ENCODE data around the gene CD96. TPM values are rescaled to one million over a fixed set of nuclear protein-coding genes. Genes with fewer than 3 reads are reported as not detected.

The CD96 gene
- total RNA-seq, 1 experiment from 2014 or later: not detected

DNA sequence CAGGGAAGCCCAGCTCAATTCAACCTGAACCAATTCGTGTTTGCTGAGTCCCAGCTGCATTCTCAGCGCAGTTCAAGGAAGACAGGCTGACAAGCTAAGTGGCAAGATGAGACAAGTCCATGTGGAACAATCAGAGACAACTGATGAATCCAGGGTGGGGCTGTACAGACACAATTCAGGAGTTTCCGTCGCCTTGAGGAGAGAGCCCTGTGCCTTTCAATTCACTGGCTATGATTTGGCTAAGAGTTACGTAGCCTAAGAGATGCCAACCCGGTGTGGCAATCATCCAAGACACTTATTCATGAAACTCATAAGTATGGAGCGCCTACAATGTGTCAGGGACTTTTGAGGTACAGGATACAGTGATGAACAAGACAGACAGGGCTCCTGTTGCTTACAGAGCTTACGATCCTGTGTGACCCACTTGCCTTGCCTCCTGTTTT, 68.6 kb downstream of the CD96 start:
- no peak overlapping the region for H3K27ac Mint-ChIP-seq (ENCODE audit: unreplicated experiment)
- CTCF ChIA-PET: no interaction called here
- BruUV-seq (replicated peaks): no TSS peak
- no peaks in the 10 kb centered on the region for H3K36me3 Mint-ChIP-seq (ENCODE audit: insufficient read depth, unreplicated experiment)
- no peaks in the 10 kb centered on the region for H3K4me1 Mint-ChIP-seq (ENCODE audit: low read depth, unreplicated experiment)
- intact Hi-C loops (cut with micrococcal nuclease; ENCODE audit: unreplicated experiment): no loop called here
- TF ChIP-seq, protein P1, sequence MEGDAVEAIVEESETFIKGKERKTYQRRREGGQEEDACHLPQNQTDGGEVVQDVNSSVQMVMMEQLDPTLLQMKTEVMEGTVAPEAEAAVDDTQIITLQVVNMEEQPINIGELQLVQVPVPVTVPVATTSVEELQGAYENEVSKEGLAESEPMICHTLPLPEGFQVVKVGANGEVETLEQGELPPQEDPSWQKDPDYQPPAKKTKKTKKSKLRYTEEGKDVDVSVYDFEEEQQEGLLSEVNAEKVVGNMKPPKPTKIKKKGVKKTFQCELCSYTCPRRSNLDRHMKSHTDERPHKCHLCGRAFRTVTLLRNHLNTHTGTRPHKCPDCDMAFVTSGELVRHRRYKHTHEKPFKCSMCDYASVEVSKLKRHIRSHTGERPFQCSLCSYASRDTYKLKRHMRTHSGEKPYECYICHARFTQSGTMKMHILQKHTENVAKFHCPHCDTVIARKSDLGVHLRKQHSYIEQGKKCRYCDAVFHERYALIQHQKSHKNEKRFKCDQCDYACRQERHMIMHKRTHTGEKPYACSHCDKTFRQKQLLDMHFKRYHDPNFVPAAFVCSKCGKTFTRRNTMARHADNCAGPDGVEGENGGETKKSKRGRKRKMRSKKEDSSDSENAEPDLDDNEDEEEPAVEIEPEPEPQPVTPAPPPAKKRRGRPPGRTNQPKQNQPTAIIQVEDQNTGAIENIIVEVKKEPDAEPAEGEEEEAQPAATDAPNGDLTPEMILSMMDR (IDR thresholded peaks at IDR 0.05; ENCODE audit: unreplicated experiment): no peak
- no peaks in the 10 kb centered on the region for H3K27me3 Mint-ChIP-seq (ENCODE audit: unreplicated experiment)
- DNase-seq: no peak
- no peak overlapping the region for H3K4me3 Mint-ChIP-seq (ENCODE audit: low read depth, unreplicated experiment)
- no peaks in the 10 kb centered on the region for H3K9me3 Mint-ChIP-seq (ENCODE audit: low read depth, unreplicated experiment)

DNA sequence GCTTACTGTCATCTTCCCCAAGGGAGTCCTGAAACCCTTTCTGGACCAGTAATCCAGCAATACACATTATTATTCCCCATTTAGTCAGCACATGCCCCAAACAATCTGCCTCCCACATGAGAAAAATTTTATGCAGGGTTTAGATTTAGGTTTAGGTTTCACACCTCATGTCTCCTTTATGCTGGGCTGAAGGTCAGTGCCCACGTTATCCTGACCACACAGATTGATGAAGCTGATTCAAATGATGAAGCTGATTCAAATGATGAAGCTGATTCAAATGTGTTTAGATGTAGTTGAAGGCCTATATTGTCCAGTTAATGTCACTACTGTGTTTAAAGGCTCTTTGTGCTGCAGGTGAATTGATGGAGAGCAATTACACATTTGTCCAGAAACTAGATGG, 71.3 kb downstream of the CD96 start:
- no peaks in the 10 kb centered on the region for H3K27me3 Mint-ChIP-seq (ENCODE audit: unreplicated experiment)
- CTCF ChIA-PET: no interaction called here
- H3K4me3 Mint-ChIP-seq (ENCODE audit: low read depth, unreplicated experiment): no peak overlapping the region
- no peak for DNase-seq
- no peaks in the 10 kb centered on the region for H3K36me3 Mint-ChIP-seq (ENCODE audit: insufficient read depth, unreplicated experiment)
- no TSS peak for BruUV-seq (replicated peaks)
- H3K9me3 Mint-ChIP-seq (ENCODE audit: low read depth, unreplicated experiment): no peaks in the 10 kb centered on the region
- H3K27ac Mint-ChIP-seq (ENCODE audit: unreplicated experiment): no peak overlapping the region
- intact Hi-C loops (cut with micrococcal nuclease; ENCODE audit: unreplicated experiment): no loop called here
- TF ChIP-seq, protein P1 (IDR thresholded peaks at IDR 0.05; ENCODE audit: unreplicated experiment): no peak
- no peaks in the 10 kb centered on the region for H3K4me1 Mint-ChIP-seq (ENCODE audit: low read depth, unreplicated experiment)

DNA sequence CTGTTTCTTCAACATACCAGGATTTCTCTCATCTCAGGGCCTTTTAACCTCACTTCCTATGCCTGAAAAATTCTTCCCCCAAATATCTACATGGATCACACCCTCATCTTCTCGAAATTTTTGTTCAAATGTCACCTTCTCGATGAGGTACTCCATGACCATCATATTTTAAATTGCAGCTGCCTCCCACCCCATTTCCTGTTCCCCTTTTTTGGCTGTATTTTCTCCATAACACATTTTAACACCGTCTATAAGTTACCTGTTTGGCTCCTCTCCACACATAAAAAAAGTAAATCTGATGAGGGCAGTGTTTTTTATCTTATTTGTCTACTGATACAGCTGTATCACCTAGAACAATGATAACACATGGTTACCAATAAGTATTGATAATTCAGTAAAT, 73.9 kb downstream of the CD96 start:
- no peaks in the 10 kb centered on the region for H3K36me3 Mint-ChIP-seq (ENCODE audit: insufficient read depth, unreplicated experiment)
- TF ChIP-seq, protein P1 (IDR thresholded peaks at IDR 0.05; ENCODE audit: unreplicated experiment): no peak
- no peaks in the 10 kb centered on the region for H3K9me3 Mint-ChIP-seq (ENCODE audit: low read depth, unreplicated experiment)
- intact Hi-C loops (cut with micrococcal nuclease; ENCODE audit: unreplicated experiment): loop anchor here (1.0 kb wide), 2 partner anchors 35 to 39 kb away; no protein-coding TSS in a partner anchor
- no TSS peak for BruUV-seq (replicated peaks)
- no peak overlapping the region for H3K27ac Mint-ChIP-seq (ENCODE audit: unreplicated experiment)
- H3K4me1 Mint-ChIP-seq (ENCODE audit: low read depth, unreplicated experiment): no peaks in the 10 kb centered on the region
- CTCF ChIA-PET: interaction anchor here (0.5 to 3.1 kb wide), 5 partner anchors 11 to 40 kb away, joined by 3 to 44 read pairs (median 3); no protein-coding TSS in a partner anchor
- no peak overlapping the region for H3K4me3 Mint-ChIP-seq (ENCODE audit: low read depth, unreplicated experiment)
- H3K27me3 Mint-ChIP-seq (ENCODE audit: unreplicated experiment): no peaks in the 10 kb centered on the region
- no peak for DNase-seq

DNA sequence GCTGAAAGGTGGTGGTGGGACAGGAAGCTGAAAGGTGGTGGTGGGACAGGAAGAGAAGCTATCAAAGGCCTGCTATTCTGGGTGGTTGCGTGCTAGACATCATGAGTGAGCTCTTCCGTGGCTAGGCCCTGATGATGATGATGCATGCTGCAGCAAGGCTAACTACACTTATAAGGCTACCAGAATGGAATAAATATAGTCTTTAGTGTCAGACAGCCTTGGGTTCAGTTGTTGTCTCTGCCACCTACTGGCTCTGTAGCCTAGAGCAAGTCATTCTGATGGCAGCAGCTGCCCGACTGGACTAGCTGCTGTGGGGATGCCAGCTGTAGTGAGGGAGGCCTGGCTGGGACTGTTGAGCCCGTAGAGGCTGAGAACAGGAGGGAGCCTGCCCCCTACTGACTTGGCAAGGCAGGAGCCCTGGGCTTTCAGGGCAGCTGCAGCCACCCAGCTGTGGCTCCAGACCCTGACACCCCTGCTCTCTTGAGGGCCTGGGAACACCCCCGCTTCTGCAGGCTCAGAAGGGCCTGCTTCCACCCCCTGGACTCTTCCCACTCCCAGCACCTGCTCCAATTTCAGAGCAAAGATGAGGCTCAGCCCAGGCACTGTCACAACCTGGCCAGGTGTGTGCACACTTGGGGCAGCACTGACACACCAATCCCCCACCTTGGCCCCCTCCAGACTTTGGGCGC, 74.6 kb downstream of the CD96 start:
- DNase-seq: peak; percentile 67
- CTCF ChIA-PET: interaction anchor here (0.5 to 3.1 kb wide), 9 partner anchors 11 to 93 kb away, joined by 3 to 44 read pairs (median 3); no protein-coding TSS in a partner anchor

More for the DNA sequence above, 74.6 kb downstream of the CD96 start:
- Mint-ChIP-seq H3K4me3 (ENCODE audit: low read depth, unreplicated experiment) (no peak overlapping the region), H3K4me1 (ENCODE audit: low read depth, unreplicated experiment) (no peaks in the 10 kb centered on the region), H3K9me3 (ENCODE audit: low read depth, unreplicated experiment) (no peaks in the 10 kb centered on the region), H3K27ac (ENCODE audit: unreplicated experiment) (no peak overlapping the region), H3K27me3 (ENCODE audit: unreplicated experiment) (no peaks in the 10 kb centered on the region), H3K36me3 (ENCODE audit: insufficient read depth, unreplicated experiment) (no peaks in the 10 kb centered on the region)
- no TSS peak for BruUV-seq (replicated peaks)
- intact Hi-C loops (cut with micrococcal nuclease; ENCODE audit: unreplicated experiment): loop anchor here (1.0 kb wide), 2 partner anchors 35 to 39 kb away; no protein-coding TSS in a partner anchor
- TF ChIP-seq, protein P1 (IDR thresholded peaks at IDR 0.05; ENCODE audit: unreplicated experiment): peak; percentile 34

Data from Calu3 (cell line).